Measurements from ENCODE around the gene PNRC1.

DNA sequence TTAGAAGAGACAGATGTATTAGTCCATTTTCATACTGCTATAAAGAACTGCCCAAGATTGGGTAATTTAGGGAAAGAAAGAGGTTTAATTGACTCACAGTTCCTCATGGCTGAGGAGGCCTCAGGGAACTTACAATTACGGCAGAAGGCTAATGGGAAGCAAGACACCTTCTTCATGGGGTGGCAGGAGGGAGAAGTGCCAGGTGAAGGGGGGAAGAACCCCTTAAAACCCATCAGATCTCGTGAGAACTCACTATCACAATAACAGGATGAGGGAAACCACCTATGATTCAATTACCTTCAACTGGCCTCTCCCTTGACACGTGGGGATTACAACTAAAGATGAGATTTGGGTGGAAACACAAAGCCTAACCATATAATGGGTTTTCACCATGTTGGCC lies 28.9 kb upstream of the PNRC1 start:
- TF ChIP-seq YY1 (IDR thresholded peaks at IDR 0.05; ENCODE audit: low read depth) (no peak), EP300 (IDR thresholded peaks at IDR 0.05; ENCODE audit: borderline replicate concordance) (no peak), TCF12 (IDR thresholded peaks at IDR 0.05; ENCODE audit: low read depth) (no peak), EGR1 (IDR thresholded peaks at IDR 0.05) (no peak), CEBPB (IDR thresholded peaks at IDR 0.05) (no peak), MAX (IDR thresholded peaks at IDR 0.05) (no peak), USF1 (IDR thresholded peaks at IDR 0.05) (no peak), NFIC (IDR thresholded peaks at IDR 0.05) (no peak)

Measured in Ishikawa (cell line).